GM19455 (cell line): ENCODE data around the gene PSMA2.

Source experiments
- ATAC-seq: cut with Tn5 transposase; IDR thresholded peaks from one replicate; pipeline ENCODE4 v1.9.1; 2021; ENCODE audit not compliant: unreplicated experiment

PSMA2 gene

DNA sequence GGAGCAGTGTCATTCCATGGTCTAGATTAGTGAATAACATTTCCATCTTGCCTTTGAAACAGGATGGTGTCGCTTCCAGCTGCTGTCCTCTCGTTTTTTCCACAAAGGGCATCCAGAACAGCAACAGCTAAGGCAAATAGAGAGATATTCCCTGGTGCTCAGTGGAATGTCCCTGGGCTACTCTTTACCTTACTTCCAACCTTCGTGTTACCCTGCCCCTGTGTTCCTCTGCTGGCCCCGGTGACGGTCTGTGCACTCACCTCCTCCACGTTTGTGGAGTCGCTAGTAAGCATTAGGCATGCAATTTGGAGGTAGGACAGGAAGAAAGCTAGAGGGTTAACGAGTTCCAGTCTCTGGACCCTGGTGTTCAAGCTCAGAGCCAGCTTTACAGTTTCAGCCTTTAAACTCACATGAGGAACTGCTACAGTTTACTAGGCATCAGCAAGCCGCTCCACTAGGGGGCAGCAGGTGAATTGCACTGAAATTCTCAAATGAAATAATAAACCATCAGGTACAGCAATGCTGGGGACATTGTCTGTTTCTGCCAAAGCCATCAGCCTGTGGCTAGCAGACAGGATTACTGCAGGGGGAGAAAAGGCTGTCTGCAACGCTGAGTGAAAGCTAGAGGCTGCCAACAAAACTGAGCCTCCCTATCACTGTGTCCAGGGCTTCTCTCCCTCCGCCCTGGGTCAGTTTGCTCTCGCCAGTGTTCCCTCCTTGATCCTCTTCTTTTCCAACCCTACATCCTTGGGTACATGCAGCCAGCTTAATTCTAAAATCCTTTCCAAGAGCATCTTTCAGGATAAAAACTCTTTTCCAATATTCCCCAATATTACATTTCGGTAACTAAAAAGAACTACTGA lies 9.2 kb upstream of the PSMA2 start:
- peak; percentile 44 for ATAC-seq

- no peak for ATAC-seq
Observed at GRCh38 chr7:42939457-42940240, 7.7 kb upstream of the PSMA2 start.

- no peak for ATAC-seq
Observed at GRCh38 chr7:42935861-42936260, 3.9 kb upstream of the PSMA2 start.

GRCh38 chr7:42934291-42934690 lies 2.3 kb upstream of the PSMA2 start:
- no peak for ATAC-seq

DNA sequence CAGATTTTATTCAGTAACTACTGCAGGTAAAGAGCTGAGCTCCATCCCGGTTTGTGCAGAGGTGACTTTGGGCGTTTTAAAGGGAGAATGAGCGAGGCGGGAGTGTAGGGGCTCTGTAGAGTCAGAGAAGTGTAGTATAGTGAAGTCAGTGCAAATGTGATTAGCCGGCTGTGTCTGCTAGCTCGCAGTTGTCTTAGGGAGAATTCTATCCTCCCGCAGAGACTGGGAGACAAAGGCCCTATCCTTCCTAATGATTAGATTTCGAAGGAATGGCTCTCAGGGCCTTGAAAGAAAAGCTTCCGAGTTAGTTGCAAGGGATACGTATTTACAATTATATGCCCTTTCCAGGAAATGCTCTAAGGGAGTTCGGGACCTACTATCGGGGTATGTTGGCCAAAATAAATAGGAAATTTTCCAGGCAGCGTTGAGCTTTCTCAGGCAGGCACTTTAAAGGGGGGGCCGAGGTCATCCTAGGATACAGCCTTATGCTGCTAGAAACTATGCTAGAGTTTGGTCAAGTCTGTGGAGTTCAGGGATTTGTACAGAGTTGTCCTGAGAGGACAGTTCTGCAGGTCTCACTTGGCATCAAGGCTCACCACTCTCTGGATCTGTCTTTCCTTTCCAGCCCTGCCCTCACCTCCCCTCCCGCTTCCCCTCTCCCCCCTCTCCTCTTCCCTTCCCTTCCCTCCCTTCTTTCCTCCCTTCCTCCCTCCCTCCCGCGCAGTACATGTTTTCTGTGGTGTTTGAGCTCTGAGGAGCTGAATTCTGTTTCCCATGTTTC lies 1.0 kb upstream of the PSMA2 start:
- no peak for ATAC-seq

DNA sequence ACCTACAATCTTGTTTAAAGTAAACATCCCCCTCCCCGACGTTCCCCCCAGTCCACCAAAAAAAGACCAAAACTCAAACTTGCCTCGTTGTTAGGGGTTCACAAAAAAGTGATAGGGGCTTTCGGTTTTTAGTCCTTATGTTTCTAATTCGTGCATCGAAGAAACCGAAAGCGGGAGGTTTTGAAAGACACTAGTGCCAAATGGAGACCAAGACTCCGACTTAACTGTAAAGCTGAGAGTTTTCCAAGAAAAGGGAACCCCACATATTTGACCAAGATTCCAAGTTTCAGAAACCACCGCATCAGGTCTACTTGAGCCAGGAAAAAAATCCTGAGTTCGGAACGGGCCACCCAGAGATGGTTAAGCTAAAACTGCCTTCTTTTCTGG lies 534 bp downstream of the PSMA2 start:
- no peak for ATAC-seq

- no peak for ATAC-seq
Observed at GRCh38 chr7:42930889-42931288, 1.1 kb downstream of the PSMA2 start.

GRCh38 chr7:42929449-42929848 lies 2.5 kb downstream of the PSMA2 start:
- no peak for ATAC-seq

DNA sequence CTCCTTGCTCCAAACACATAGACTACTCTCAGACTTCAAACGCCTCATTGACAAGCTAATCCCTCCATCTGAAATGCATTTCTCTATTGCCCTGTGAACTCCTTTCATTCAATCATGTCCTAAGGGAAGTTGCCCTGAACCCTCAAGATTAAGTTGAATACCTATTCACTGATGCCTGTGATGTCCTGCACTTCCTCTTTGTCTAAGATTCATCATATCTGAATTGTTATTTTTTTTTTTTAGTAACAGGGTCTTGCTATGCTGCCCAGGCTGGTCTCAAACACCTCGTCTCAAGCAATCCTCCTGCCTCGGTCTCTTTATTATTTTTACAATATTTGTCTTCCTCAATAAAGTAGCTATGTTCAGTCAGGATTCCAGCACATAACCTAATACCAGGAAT lies 3.2 kb downstream of the PSMA2 start:
- no peak for ATAC-seq

GRCh38 chr7:42926204-42926603 lies 5.8 kb downstream of the PSMA2 start:
- no peak for ATAC-seq

DNA sequence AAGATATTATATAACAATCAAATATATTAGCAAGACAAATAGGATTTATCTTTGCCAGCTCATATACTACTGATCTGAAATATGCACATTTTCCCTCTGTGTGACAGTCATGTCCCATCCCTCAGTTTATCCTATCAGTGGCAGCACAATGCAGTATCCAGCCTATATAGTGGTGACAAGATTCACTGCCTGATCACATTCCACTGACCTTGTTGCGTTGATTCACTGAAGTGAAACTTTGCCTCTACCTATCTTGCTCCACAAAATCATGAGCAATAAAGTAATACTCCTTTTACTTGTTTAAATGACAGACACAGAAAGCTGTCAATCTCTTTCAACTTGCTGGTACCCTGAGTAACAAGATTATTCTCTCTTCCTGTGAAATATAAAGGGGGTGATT lies 6.3 kb downstream of the PSMA2 start:
- ATAC-seq = no peak

GRCh38 chr7:42924223-42924838 lies 7.6 kb downstream of the PSMA2 start:
- ATAC-seq = no peak

GRCh38 chr7:42922017-42922753 lies 9.8 kb downstream of the PSMA2 start:
- ATAC-seq = no peak

- ATAC-seq = no peak
Observed at GRCh38 chr7:42915356-42915755, 16.6 kb downstream of the PSMA2 start.

GRCh38 chr7:42914421-42915045 lies 17.4 kb downstream of the PSMA2 start:
- ATAC-seq = no peak

GRCh38 chr7:42914009-42914408 lies 18.0 kb downstream of the PSMA2 start:
- no peak for ATAC-seq

- no peak for ATAC-seq
Observed at GRCh38 chr7:42913591-42913990, 18.4 kb downstream of the PSMA2 start.

- peak; percentile 95 for ATAC-seq
Observed at GRCh38 chr7:42911454-42912447, 20.2 kb downstream of the PSMA2 start, which contains the start of gene C7orf25. Gene C7orf25, minus strand, starts transcription at chr7:42912070. Its CDS starts 1,170 bp downstream, at chr7:42910900.

DNA sequence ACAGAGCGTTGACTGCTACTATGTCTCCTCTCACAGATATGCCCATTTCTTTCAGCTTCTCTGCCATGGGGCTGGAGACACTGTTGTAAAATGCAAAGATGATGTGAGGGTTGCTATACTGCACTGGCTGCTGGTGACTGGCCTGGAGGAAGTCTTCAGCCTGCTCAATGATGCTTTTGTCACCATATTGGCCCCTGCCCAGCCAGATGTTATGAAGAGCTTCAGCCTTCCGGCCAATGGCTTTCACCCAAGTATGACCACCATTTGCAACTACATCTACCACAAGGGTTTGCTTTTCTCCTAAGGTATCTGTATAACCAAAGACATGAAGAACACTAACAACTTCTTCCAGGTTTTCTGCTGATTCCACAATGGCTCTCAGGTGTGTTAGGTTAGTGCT lies 21.7 kb downstream of the PSMA2 start:
- no peak for ATAC-seq
